NCI-H446 (cell line): ENCODE results near the gene KRTAP10-5.

ENCODE experiments used
- DNase-seq, 2 experiments: peaks; one replicate each; lab custom pipeline; 2025; lab: John Stamatoyannopoulos, UW

The KRTAP10-5 gene

DNA sequence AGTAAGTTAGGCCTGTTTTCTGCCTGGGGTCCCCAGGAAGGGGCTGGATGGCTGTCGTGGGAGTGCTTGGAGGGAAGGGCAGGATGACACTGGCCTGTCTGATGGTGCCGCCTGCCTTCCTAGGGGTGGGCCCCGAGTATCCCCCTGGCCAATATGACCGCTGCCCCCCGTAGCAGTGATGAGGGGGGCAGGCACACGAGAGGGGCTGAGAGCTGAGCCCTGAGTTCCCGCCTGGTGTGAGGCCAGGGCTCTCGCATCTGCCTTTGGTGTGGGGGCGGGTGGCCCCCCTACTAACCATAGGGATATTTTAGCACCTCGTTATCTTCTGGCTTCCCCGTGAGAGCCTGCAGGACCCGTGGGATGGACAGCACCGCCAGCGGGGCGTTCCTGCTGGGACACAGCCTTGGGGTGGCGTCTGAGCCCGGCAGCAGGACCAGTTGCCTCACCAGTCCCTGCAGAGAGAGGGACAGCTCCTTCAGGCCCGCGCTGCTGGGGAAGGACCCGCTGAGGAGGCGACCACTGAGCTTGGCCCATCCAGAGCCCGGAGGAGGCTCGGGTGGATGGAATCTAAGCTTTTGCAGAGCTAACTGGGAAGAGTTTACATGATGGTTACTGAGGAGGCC lies 50.8 kb downstream of the KRTAP10-5 start:
- no peak for DNase-seq
